HG02642 (cell line): ENCODE data around the gene TRPC3.
A peak's percentile ranks its signal among the peaks of the same experiment; 100 is the strongest.

ENCODE experiments used
- ATAC-seq: cut with Tn5 transposase; IDR thresholded peaks from one replicate; pipeline ENCODE4 v1.9.1; 2021; ENCODE audit warnings: mild to moderate bottlenecking; ENCODE audit not compliant: unreplicated experiment, poor library complexity

TRPC3 gene

DNA sequence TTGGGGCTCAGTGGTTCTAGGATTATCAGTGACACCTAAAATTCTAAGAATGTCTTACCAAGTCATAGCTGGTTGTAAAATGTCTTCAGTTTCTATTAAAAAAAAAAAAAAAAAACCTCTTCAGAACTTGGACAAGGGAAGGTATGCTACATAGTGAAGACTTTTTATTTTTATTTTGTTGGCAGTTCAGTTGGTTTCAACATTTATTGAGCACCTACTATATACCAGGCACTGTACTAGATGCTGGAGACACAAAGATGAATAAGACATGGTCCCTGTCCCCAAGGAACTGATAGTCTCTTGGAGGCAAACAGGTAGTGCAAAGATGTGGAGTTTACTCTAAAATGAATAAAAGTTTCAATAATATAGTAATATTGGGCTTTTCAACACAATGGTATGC is 72.7 kb downstream of the TRPC3 start:
- no peak for ATAC-seq

DNA sequence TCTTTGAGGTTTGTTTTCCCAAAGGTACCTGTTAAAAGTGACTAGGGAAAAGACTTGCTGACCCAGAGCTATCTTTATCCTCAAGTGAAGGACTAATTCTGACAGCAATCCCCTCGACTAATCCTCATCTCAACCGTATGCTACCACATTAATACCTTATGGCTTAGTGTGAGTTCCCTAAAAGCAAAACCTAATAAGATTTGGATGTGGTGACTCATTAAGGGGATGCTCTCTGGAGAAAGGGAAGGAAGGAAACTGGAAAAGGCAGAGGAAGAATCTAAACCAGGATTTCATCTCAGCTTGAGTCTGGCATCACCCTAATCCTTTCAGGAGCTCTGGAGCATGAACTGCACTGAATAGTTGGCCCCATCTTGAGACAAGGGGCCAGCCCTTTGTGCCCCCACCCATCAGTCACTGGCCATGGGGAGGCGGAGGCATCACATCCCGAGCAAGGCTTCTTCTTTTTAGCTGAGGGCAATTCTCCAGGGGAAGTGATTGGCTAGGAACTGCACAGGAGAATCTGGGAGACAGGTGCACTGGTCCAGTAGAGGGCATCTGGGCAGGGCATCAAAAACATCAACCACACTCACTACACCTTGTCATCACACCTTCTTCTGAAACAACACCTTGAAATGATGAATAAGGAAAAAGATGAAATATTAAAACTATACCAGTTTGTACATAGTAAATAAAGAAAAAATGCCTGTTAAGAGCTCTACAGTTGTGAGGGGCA is 74.7 kb downstream of the TRPC3 start:
- ATAC-seq: no peak

DNA sequence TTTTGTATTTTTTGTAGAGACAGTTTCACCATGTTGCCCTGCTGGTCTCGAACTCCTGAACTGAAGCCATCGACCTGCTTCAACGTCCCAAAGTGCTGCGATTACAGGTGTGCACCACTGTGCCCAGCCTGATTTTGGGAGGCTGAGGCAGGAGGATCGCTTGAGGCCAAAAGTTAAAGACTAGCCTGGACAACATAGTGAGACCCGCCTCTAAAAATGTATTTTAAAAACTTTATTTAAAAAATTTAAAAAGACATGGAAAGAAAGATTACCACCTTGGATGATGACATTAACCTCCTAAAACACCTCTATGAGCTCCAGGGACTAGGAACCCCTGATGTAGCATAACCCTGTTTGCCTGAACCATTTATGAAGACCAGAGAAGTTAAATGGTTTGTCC is 75.8 kb downstream of the TRPC3 start:
- no peak for ATAC-seq

DNA sequence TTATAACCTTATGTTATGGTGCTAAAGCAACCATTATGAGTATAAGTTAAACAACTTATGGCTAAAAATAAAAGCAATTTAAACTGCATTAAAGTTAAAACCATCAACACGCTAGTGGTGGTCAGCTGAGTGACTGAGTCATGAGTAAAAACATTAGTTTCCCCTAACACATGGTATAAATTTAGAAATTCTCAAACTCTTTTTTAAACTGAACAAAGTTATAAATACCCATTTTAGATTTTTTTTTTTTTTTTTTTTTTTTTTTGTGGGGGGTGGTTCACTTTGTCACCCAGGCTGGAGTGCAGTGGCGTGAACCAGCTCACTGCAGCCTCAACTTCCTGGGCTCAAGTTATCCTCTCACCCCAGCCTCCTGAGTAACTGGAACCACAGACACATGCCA is 76.2 kb downstream of the TRPC3 start:
- ATAC-seq: no peak

DNA sequence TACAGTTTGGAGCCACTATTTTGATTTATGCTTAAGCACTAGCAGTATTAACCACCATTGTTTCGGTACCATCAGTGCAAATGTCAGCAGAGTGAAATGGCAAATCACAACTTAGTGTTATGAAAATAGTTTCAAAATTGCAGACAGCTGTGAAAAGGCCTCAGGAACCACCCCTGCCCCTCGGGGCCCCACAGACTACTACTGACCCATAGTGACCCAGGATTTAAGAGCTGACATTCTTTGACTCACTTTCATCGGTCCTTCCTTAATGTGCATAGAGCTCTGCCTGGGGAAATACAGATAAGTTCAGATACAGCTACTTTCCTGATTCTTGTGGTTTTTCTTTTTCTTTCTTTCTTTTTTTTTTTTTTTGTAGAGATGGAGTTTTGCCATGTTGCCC is 78.3 kb downstream of the TRPC3 start:
- ATAC-seq: no peak

DNA sequence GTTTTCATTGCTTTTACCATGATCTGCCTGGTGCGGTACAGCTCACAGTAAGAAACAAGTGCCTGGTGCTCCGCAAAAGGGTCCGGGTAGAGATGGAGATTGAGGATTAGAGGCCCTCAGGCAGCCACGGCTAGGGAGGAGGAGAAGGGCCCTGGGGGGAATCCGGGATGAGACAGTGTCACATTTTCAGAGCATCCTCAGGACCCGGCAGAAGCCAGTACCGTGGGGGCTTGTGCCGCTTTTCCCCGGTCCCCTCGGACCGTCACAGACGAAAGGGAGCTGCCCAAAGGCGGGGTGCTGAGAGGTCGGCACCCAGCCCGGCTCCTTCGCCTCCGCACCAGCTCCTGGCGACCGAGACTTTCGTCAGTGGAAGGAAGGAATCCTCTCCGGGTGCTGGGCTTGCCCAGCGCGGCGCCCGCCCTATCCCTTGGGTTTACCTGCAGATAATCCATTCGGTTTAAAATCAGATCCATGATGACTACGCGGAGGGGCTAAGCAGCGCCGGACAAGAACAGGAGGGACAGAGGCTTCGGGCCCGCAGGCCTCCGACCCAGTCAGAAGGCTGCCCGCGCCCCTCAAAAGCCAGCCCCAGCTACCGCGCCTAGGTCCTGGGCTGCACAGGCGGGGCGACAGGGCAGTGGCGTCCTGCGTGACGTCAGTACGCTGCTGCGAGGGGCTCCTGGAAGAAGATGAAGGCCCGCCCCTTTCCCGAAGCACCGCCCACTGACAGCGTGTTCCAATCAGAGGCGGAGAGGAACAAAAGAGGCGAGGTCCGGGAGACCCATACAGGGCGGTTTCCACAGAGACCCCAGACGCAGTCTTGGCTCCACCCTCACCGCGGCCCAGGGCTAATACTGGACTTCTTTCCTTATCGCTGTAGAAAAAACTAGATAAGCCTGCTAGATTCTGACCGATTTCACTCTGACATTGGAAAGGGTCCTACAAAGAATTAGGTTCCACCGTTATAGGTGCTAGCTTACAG is 81.7 kb downstream of the TRPC3 start, which contains the start of gene BBS7:
BBS7 (minus strand) TSS at position 634 of the 982 bp plus-strand sequence; CDS start at position 473, 161 bp downstream.
- peak; percentile 100 for ATAC-seq

DNA sequence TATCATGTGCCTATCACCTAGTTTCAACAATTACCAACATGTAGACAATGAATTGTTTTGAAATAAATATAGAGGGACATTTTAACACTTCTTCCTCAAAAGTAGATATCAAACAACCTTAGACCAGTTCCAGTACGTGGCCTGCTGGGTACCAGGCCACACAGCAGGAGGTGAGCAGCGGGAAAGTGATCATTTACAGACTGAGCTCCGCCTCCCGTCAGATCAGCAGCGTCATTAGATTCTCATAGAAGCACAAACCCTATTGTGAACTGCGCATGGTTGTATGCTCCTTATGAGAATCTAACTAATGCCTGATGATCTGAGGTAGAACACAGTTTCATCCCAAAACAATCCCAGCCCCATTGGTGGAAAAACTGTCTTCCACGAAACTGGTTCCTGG is 88.1 kb downstream of the TRPC3 start:
- no peak for ATAC-seq

DNA sequence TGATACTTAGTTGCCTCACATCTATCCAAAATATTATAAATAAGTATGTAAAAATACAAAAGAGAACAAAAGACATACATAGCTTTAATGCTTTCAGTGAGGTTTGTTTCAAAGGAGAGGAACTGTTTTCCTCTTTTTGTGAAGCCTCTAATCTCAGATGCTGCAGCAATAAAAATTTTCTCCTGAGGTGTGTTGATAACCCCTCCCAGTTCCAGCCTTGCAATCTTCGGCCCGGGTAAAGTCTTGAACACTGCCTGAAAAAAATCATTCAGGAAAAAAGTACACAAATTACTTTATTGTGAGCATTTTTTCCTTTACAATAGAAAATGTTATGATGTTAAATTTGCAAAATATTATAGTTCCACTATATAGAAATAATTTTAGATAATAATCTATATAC is 90.4 kb downstream of the TRPC3 start:
- no peak for ATAC-seq

DNA sequence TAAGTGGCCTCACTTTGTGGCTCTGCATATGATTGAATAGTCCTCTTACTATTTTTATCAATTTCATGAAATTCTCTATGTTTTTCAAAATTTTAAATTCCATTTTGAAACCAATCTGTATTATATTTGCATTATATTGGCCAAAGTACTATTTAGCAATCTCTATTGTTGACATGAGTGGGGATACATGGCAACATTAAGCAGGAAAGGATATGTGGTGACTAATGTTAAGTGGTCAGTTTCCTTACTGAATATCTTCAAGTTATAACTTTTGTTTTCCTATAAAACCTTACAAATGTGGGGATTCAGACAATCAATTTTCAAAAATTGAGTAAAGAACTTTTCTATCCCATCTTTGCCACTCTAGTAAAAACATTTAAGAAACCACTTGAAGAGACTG is 91.7 kb downstream of the TRPC3 start:
- no peak for ATAC-seq

DNA sequence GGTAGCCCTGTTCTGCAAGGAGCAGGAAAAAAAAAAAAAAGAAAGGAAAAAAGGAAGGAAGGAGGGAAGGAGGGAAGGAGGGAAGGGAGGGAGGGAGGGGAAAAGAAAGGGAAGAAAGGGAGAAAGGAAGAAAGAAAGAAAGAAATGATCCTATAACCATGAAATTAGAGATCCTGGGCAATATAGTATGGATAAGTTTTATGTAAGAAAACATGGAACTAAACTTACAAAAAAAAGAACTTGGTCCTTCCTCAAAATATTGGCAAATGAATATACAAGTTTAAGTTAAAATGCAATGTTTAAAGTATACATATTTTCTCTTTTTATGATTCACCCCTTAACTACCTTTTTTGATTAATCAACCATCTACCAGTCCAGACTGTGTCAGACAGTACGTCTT is 100.5 kb downstream of the TRPC3 start:
- no peak for ATAC-seq

DNA sequence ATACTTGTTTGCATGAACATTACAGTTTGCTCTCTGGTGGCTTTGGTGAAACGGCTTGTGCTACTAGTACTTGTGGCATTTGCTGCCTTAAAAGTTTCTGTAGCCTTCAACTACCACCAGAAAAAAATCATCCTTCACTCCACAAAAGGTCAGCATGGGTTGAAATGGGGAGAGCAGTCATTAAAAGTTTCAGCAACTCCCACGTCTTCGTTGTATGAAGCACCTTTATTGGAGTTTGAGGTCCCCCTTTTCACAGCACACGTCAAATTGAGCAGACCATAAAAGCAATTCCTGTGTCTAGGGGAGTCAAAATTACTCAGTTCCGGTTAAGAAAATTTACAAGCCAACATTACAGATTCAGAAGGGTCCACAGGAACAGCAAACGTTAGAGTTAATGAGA is 105.2 kb downstream of the TRPC3 start:
- no peak for ATAC-seq

DNA sequence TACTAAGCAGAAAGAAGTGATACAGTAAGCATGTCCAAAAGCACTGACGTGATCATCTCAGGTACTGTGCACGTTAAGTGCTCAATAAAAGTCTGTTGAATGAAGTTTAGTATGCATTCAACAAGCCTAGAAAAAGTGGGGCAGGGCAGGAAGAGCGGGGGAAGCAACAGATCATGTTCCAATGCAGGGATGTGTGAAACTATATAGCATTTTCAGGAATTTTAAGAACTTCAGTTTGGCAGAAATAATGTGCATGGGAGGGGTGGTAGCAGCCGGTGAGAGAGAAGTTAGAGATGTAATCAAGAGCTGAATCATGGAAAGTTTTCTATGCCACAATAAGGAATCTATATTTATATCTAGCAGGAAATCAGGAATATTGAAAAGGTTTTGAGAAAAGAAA is 109.0 kb downstream of the TRPC3 start:
- ATAC-seq: no peak

DNA sequence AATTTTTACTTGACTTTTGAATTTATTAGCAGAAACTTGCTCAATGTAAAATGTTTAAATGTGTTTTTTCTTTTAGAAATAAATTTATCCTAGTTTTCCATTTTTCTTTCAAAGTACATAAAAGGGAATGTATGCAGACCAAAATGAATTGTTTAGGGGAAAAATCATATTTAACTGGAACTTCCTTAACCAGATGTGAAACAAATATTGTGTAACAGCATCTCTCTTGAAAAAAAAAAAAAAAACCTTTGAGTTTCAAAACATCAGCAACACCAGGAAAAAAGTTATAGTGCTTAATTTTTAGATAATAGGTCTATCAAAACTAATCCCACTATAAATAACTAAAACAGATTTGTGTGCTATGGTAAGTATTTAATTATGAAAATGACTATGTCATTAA is 113.7 kb downstream of the TRPC3 start:
- no peak for ATAC-seq

DNA sequence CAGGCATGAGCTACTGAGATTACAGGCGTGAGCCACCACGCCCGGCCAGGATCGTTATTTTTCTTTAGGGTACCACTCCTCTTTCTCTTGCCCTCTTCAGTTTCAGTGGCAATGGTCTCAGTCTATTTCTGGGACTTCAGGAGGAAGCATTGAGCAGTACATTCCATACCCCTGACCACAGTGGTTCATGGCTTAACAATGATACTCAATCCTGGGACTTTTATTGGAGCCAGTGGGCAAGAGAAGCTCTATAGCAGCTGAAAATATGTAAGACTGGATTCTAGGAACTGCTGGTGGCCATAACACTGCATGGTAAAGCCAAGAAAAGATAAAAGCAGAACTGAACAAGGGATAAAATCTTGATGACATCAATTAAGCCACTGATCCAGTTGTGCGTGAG is 122.3 kb downstream of the TRPC3 start:
- ATAC-seq: no peak
